GM19328 (cell line): ENCODE results near the gene PLIN3.
A peak's percentile ranks its signal among the peaks of the same experiment; 100 is the strongest.
"Not testable (repeated sequence)": the region's sequence is repeated elsewhere in the genome, so short reads cannot be mapped to it uniquely, and the experiment has no call there.

Experiments
- ATAC-seq: cut with Tn5 transposase; IDR thresholded peaks from one replicate; pipeline ENCODE4 v1.9.1; 2021; ENCODE audit warnings: mild to moderate bottlenecking, moderate library complexity; ENCODE audit not compliant: unreplicated experiment

Gene PLIN3

DNA sequence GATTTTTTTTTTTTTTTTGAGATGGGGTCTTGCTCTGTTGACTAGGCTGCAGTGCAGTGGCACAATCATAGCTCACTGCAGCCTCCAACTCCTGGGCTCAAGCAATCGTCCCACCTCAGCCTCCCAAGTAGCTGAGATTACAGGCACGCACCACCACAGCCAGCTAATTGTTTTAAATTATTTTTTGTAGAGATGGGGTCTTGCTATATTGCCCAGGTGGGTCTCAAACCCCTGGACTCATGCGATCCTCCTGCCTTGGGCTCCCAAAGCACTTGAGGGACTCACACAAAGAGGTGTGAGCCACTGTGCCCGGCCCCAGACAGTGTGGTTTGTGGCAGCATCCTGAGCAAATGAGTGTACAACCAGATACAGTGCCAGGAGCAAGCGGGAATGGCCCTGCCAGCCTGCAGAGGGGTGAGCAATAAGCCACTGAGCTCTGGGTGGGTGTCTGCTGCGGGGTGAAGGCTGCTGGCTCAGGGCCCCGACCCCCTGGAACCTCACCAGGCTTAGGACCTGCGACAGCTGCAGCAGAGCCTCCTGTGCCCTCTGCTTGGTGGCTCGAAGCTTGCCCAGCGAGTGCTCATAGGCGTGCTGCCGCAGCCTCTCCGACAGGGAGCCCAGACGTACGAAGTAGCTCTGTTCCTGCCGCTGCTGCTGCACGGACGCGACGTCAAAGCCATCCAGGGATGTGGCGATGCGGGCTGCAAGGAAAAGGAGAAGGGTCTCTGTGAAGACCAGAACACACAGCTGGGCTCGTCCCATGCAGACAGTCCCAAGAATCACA is 20.1 kb downstream of the PLIN3 start:
- ATAC-seq: no peak

DNA sequence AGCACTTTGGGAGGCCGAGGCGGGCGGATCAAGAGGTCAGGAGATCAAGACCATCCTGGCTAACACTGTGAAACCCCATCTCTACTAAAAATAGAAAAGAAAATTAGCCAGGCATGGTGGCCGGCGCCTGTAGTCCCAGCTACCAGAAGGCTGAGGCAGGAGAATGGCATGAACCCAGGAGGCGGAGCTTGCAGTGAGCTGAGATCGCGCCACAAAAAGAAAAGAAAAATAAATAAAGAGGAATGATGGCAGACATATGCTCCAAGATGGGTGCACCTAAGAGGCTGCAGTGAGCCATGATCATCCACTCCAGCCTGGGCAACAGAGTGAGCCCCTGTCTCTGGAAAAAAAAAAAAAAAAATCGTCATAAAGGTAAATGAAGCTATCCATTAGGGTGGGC is 21.5 kb downstream of the PLIN3 start:
- ATAC-seq: not testable (repeated sequence)

DNA sequence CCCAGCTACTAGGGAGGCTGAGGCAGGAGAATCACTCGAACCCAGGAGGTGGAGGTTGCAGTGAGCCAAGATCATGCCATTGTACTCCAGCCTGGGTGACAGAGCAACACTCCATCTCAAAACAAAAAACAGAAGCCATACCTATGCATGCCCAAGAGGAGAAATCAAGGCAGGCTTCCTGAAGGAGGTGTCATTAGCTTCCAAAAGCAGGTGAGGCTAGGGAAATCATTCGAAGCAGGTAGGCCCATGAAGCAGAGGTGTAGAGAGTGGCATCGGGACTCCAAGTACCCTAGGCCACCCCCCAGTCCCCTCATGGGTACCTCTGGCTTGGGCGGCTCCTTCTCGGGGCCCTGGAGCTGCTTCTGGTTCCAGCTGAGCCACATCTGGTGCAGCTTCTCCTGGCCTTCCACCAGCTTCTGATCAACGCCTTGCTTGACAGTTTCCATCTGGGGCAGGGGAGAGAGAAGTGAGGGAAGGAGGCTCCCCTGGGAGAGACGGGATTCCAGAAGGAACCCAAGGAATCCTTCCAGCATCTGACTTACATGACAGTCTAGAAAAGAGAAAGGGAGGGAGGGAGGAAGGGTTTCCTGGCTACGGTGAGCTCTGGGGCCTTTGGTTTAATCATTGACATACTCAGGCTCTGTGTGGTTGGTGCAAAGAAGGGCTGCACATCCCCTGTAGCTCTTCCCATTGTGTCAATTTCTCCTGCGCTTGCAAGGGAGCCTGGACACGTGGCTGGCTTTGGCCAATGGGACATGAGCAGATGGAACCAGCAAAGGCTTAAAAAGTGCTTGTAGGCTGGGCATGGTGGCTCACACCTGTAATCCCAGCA is 22.9 kb downstream of the PLIN3 start:
- ATAC-seq: no peak

DNA sequence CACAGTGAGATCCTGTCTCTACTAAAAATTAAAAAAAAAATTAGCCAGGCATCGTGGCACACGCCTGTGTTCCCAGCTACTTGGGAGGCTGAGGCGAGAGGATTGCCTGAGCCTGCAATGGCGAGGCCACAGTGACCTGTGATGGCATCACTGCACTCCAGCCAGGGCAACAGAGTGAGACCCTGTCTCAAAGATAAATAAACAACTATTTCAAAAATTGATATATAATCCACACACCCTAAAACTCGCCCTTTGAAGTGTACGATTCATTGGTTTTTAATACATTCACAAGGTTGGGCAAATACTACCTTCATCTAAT is 23.9 kb downstream of the PLIN3 start:
- no peak for ATAC-seq

DNA sequence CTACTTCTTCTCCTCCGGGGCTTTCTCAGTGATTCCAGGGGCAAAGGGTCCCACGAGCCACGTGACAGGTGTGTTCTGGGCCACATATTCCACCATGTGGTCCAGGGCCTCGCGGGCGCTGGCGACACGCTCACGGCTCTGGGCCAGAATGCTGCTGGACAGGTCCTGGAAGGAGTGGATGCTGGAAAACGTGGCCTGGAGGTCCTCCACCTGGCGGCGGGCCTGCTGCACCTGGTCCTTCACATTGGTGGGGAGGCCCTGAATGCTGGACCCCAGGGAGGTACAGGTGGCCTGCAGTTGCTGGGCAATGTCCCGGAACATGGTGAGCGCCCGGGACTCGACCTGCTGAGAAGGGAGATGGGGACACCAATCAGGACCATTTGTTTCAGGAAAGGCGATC is 28.3 kb downstream of the PLIN3 start:
- no peak for ATAC-seq

DNA sequence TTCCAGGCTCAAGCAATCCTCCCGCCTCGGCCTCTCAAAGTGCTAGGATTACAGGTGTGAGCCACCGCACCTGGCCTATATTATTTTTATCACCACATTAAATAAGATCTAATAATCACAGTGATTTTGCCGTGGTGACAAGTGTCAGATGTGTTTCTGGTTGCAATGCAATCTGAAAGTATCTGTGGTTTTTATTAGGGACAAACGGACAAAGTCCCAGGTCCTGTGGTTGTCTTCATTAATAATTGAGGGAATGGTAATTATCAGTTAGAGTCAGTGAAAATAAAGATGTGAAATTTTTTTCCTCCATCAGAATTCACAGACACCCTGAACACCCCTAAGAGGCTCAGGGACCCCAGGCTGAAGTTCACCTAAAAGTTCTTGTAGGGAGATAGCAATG is 34.7 kb downstream of the PLIN3 start:
- no peak for ATAC-seq

DNA sequence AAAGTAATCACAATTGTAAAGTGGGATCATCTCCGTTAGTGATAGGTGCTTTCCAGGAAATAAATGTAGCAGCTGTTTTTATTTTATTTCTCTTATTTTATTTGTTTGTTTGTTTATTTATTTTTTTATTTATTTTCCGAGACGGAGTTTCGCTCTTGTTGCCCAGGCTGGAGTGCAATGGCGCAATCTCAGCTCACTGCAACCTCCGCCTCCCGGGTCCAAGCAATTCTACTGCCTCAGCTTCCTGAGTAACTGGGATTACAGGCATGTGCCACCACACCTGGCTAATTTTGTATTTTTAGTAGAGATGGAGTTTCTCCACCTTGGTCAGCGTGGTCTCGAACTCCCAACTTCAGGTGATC is 35.5 kb downstream of the PLIN3 start:
- not testable (repeated sequence) for ATAC-seq

GRCh38 chr19:4831304-4831978 is 36.0 kb downstream of the PLIN3 start, which contains the start of gene TICAM1:
TSS of gene TICAM1 (minus strand) at chr19:4831712. CDS start at chr19:4818377, 13,335 bp downstream.
- peak; percentile 66 for ATAC-seq

- no peak for ATAC-seq
Measured at GRCh38 chr19:4830768-4831265, 36.6 kb downstream of the PLIN3 start.

- no peak for ATAC-seq
Measured at GRCh38 chr19:4830332-4830731, 37.1 kb downstream of the PLIN3 start.

DNA sequence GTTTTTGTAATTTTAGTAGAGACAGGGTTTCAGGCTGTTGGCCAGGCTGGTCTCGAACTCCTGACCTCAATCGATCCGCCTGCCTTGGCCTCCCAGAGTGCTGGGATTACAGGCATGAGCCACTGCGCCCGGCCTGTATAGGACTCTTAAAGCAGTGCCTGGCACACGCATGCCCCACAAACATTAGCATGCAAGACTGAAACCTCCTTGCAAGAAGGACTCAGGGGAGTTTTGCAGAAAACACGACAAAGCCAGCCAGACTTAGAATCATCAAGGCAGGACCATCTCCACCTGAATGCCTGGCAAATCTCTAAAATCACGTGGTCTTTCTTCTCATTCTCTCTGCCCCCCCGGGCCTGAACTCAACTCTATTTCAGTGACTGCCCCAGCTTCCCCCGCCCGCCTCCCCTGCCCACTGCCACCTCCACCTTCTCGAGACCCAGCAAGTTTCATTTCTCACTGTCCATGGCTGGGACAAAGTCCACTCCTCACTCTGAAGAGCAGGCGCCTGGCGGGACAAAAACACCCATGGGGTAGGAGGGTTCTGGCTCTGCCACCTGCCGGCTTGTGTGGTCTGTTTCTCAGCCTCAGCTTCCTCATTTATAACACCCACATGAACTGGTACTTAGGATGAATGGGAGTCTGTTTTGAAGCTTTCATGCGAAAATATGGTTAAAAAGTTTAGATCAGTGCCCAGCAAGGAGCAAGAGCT is 38.3 kb downstream of the PLIN3 start:
- ATAC-seq: no peak

- ATAC-seq: no peak
Measured at GRCh38 chr19:4823577-4823976, 43.9 kb downstream of the PLIN3 start.

DNA sequence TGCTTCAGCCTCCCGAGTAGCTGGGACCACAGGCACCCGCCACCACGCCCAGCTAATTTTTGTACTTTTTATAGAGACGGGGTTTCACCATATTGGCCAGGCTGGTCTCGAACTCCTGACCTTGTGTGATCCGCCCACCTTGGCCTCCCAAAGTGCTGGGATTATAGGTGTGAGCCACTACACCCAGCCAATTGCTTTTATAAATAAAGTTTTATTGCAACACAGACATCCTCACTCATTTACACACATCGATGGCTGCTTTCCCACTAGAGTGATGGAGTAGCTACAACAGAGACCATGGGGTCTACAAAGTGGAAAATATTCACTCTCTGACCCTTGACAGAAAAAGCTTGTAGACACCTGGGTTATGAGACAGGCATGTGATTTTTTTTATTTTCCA is 45.1 kb downstream of the PLIN3 start:
- not testable (repeated sequence) for ATAC-seq

GRCh38 chr19:4821265-4821664 is 46.2 kb downstream of the PLIN3 start:
- ATAC-seq: no peak

- ATAC-seq: no peak
Measured at GRCh38 chr19:4817467-4818277, 49.8 kb downstream of the PLIN3 start.

GRCh38 chr19:4816950-4817278 is 50.6 kb downstream of the PLIN3 start:
- no peak for ATAC-seq

DNA sequence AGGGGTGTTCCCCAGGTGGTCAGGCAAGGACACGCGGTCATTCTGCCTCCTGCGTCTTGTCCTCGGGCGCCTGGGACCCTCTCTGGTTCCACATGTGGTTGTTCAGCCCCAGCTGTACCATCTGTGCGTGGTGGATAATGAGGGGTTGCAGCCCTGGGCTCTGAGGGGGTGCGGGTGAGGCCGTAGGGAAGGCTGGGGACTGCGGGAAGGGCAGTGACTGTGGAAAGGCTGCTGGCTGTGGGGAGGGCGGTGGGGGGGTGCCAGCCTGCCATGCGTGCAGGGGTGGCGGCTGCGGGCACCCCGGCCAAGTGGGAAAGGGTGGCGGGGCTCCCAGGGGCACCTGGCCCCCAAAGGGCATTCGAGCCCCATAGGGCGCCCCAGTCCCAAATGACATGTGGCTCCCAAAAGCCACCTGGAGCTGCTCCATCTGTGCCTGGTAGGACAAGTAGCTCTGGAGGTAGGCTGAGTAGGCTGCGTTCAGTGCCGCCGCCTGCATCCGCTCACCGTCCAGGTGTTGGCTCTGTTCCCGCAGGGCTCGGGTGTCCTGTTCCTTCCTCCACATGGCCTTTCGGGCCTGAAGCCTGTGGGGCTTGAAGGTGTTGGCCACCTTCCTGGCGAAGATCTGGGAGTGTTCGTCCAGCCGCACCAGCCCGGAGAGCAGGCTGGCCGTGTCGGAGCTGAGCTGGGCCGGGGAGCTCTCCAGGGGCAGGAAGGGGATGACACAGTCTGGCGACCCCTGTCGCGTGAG is 51.1 kb downstream of the PLIN3 start:
- ATAC-seq: no peak

DNA sequence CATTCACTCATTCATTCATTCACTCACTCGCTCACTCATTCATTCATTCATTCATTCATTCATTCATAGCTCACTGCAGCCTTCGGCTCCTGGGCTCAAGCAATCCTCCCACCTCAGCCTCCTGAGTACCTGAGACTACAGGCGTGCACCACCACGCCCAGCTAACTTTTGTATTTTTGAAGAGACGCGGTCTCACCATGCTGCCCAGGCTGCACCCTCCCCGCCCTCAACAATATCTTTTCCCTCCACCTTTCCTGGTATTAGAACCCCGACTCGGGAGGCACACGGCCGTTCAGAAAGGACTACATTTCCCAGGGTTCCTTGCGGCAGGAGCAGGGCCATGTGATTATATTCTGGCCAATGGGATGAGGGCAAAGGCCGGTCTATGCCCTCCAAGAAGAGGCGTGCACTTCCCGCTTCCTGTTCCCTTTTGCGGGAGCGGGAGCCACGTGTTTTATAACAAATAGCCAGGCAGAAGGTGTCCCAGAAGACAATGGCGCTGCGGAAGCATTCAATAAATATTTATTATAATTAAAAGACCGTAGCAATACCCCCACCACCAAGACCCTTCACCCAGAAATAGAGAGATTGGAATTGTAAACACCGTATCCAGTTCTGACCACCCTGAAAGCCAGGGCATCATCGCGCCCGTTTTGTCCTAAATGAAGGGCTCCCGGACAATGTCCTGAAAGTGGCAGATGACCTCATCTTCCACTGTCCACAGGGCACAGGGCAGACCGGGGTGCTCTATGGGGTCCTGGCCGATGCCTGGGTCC is 51.9 kb downstream of the PLIN3 start:
- ATAC-seq: peak; percentile 51
